ENCODE data around the gene TUFT1.
"Not testable (repeated sequence)": the region's sequence is repeated elsewhere in the genome, so short reads cannot be mapped to it uniquely, and the experiment has no call there.

The TUFT1 gene

DNA sequence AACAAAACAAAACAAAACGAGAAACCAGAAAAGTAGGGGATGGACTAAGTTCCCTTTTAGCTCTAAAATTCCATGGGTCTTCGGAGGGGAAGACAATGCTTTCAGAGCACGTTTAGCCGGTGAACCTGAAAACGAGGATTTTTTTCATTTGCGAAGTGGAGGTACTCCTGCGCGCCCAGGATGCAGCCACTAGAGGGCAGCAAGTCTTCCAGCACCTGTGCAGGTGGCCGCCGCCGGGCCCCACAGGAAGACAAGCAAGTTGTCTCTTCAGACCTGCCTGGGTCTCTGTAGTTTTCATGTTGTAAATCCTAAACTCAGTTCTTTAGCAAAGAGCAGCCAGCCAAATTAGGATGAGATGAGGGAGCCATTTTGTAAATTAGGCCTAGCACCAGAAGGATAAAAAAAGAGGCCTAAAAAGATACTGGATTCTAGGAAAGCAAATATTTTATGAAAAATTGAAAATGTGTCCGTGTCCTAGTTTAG lies 54.1 kb downstream of the TUFT1 start:
- H3K4me3 ChIP-seq (ENCODE audit: low read depth, low read length), result no peak overlapping the region
- DNase-seq (ENCODE audit: low read depth), result peak; percentile 66
- TF ChIP-seq, protein P1, sequence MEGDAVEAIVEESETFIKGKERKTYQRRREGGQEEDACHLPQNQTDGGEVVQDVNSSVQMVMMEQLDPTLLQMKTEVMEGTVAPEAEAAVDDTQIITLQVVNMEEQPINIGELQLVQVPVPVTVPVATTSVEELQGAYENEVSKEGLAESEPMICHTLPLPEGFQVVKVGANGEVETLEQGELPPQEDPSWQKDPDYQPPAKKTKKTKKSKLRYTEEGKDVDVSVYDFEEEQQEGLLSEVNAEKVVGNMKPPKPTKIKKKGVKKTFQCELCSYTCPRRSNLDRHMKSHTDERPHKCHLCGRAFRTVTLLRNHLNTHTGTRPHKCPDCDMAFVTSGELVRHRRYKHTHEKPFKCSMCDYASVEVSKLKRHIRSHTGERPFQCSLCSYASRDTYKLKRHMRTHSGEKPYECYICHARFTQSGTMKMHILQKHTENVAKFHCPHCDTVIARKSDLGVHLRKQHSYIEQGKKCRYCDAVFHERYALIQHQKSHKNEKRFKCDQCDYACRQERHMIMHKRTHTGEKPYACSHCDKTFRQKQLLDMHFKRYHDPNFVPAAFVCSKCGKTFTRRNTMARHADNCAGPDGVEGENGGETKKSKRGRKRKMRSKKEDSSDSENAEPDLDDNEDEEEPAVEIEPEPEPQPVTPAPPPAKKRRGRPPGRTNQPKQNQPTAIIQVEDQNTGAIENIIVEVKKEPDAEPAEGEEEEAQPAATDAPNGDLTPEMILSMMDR (IDR thresholded peaks at IDR 0.05; ENCODE audit: control insufficient read depth, extremely low read depth, insufficient read depth), result peak; percentile 91

DNA sequence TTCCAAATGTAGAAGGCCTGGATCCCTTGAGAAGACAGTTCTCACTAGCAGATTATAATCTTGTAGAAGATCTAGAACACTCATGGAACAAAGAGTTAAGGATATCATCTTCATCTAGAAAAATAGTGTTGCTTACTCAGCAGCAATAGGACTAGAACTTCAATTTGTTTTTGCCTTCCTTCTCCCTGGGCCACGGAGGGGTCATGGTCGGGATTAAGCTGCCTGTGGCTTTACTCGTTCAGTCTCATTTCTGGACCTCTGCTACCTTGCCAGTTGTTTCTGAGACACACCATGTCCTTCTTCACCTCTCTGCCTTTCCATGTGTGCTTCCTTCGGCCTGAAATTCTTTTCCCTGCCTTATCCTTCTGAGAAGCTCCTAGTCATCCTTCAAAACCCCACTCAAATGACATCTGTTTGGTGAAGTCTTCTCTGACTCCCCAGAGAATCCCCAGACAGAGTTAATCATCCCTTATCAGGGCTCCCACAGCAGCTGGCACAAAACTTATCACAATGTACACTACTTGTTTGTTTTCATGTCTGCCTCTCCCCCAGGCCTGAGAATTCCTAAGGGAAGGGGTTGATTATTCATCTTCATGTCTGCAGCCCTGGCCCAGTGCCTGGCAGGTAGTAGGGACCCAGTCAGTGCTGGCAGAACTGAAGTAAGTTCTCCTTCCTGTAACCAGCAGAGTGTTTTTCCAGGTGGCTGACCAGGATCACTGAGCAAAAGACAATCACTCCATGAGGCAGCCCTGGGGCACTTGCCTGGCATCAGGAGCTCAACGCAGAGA lies 56.3 kb downstream of the TUFT1 start:
- H3K4me3 ChIP-seq (ENCODE audit: low read depth, low read length), result no peak overlapping the region
- TF ChIP-seq, protein P1 (IDR thresholded peaks at IDR 0.05; ENCODE audit: control insufficient read depth, extremely low read depth, insufficient read depth), result no peak
- DNase-seq (ENCODE audit: low read depth), result peak; percentile 78

DNA sequence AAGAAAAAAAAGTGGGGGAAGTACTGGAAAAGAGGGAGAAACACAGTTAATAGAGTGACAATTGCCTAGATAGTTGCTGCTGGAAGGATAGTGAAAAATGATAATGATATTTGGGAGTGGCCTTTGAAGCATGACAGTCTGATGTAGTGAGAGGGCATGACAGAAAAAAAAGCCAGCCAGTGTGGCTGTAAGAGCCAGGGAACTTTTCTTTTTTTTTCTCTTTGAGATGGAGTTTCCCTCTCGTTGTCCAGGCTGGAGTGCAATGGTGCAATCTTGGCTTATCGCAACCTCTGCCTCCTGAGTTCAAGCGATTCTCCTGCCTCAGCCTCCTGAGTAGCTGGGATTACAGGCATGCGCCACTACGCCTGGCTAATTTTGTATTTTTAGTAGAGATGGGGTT lies 62.4 kb downstream of the TUFT1 start:
- DNase-seq (ENCODE audit: low read depth); H3K4me3 ChIP-seq (ENCODE audit: low read depth, low read length): not testable (repeated sequence)

DNA sequence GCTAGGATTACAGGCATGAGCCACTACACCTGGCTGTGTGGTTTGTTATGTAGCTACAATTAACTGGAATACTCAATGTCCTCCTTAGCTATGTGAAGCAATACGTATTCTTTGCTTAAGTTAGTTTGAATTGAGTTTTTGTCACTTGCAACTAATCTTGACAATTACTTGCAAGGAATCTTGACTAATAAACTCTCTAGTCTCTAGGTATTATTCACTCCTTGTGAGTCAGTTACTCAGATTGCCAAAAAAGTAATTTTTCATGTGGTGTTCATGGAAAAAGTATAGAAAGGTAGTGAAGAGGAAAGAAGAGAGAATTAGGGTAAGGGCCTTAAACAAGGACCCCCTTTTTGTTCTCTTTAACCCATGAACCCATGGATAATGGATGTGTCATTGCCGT lies 64.2 kb downstream of the TUFT1 start:
- H3K4me3 ChIP-seq (ENCODE audit: low read depth, low read length), result no peak overlapping the region
- TF ChIP-seq, protein P1 (IDR thresholded peaks at IDR 0.05; ENCODE audit: control insufficient read depth, extremely low read depth, insufficient read depth), result no peak
- no peak for DNase-seq (ENCODE audit: low read depth)

DNA sequence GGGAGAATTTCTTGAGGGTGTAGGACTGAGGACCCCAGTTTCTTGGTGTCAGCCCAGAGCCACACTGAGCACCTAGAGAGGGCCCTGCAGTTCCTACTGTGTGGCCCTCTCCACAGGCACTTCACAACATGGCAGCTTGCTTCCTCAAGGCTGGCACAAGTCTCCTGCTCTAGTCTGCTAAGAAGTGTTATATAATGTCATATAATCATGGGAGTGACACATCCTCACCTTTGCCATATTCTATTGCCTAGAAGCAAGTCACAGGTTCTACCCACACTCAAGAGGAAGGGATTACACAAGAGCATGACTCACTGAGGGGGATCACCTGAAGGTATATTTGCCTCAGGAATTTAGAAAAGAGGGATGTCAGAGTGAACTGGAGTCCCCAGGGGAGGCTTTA lies 66.3 kb downstream of the TUFT1 start:
- H3K4me3 ChIP-seq (ENCODE audit: low read depth, low read length), result no peak overlapping the region
- TF ChIP-seq, protein P1 (IDR thresholded peaks at IDR 0.05; ENCODE audit: control insufficient read depth, extremely low read depth, insufficient read depth), result no peak
- DNase-seq (ENCODE audit: low read depth), result no peak

DNA sequence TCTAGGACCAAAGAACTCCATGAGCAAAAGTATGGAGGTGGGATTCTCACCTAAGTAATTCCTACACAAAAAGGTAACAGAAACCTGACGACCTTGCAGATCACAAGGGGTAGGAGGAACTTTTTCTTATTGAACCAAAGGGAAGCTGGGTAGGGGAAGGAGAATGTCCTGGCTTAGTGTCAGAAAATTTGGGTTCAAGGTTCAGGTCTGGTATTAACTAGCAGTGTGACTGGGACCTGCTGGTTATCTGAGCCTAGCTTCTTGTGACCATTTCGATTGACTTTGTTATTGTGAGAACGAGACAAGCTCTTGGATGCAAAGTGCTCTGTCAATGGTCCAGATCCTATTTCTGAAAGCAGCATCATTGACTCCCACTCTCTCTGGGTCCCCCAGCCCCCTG lies 66.7 kb downstream of the TUFT1 start:
- no peak overlapping the region for H3K4me3 ChIP-seq (ENCODE audit: low read depth, low read length)

DNA sequence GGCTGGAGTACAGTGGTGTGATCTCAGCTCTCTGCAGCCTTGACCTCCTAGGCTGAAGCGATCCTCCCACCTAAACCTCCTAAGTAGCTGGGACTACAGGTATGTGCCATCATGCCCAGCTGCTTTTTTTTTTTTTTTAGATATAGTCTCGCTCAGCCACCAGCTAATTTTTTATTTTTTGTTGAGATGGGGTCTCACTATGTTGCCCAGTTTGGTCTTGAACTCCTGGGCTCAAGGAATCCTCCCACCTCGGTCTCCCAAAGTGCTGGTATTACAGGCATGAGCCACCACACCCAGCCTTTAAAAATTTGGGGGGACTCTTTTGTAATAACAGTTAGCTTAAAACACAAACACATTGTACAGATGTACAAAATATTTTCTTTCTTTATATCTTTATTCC lies 70.0 kb downstream of the TUFT1 start:
- no peak overlapping the region for H3K4me3 ChIP-seq (ENCODE audit: low read depth, low read length)
- no peak for DNase-seq (ENCODE audit: low read depth)
- TF ChIP-seq, protein P1 (IDR thresholded peaks at IDR 0.05; ENCODE audit: control insufficient read depth, extremely low read depth, insufficient read depth), result no peak

More for the DNA sequence above, 66.7 kb downstream of the TUFT1 start:
- TF ChIP-seq, protein P1 (IDR thresholded peaks at IDR 0.05; ENCODE audit: control insufficient read depth, extremely low read depth, insufficient read depth), result no peak
- no peak for DNase-seq (ENCODE audit: low read depth)
